Measurements from ENCODE around the gene TRAPPC3L. TPM values are rescaled to one million over a fixed set of nuclear protein-coding genes. Genes with fewer than 3 reads are reported as not detected.

TRAPPC3L gene
- total and polyA plus RNA-seq, 2 of the 8 experiments (the other 6 are each of a cell fraction or from before 2014, with no cell fraction given): not detected

- Histone ChIP-seq H3K79me2 (ENCODE audit: control insufficient read depth in 1 of 2, insufficient read depth in 2 of 2, low read length in 2 of 2) (peaks cover 5 to 44% of the 10 kb centered on the region in 2 experiments; a peak in 3 of 4 replicates), H3K4me2 (ENCODE audit: insufficient read depth in 1 of 2, low read depth in 2 of 2, low read length in 2 of 2) (peak overlapping the region; percentile 74 to 88), H3K23me2 (ENCODE audit: low read depth, low read length) (peaks cover 3% of the 10 kb centered on the region; the same call in 1 of the 2 replicates), H3K36me3 (ENCODE audit: control insufficient read depth in 2 of 4, insufficient read depth in 4 of 4, low read length in 3 of 4) (peaks cover 0 to 2% (median 0%) of the 10 kb centered on the region in 4 experiments; a peak in 2 of 8 replicates), H3K4me3 (ENCODE audit: extremely low read depth in 1 of 4, insufficient read depth in 2 of 4, low read depth in 3 of 4, low read length in 4 of 4) (peak overlapping the region; percentile 73 to 97 (median 83)), H3K4me1 (replicated peaks in 1 of 4; ENCODE audit: control insufficient read depth in 3 of 4, insufficient read depth in 4 of 4, low read length in 3 of 4) (peaks cover 0 to 3% (median 1%) of the 10 kb centered on the region in 4 experiments; a peak in 3 of 7 replicates), H2BK15ac (ENCODE audit: low read length) (no peak overlapping the region), H4K91ac (replicated peaks; ENCODE audit: insufficient read length, low read length) (no peak overlapping the region), H4K5ac (ENCODE audit: insufficient read length, low read depth, low read length) (no peak overlapping the region), H3K56ac (replicated peaks; ENCODE audit: insufficient read length, low read depth, low read length) (peak overlapping the region; percentile 3), H4K20me1 (replicated peaks in 1 of 2; ENCODE audit: control insufficient read depth in 1 of 2, insufficient read depth in 2 of 2, low read length in 2 of 2) (peaks cover 0 to 3% of the 10 kb centered on the region in 2 experiments), H3K9ac (replicated peaks in 1 of 4; ENCODE audit: extremely low read depth in 1 of 4, low read depth in 3 of 4, low read length in 3 of 4) (peak overlapping the region; percentile 75 to 96 (median 84)), H3K27me3 (replicated peaks in 1 of 4; ENCODE audit: control insufficient read depth in 3 of 4, extremely low read depth in 1 of 4, insufficient read depth in 3 of 4, low read length in 3 of 4) (no peaks in the 10 kb centered on the region), H3K27ac (ENCODE audit: low read depth, low read length) (peak overlapping the region; percentile 6; the same call in 1 of the 2 replicates), H3K9me3 (ENCODE audit: insufficient read depth in 2 of 2, low read depth in 1 of 2, low read length in 1 of 2) (no peaks in the 10 kb centered on the region), H2BK12ac (ENCODE audit: low read depth, low read length) (no peak overlapping the region), H2BK120ac (replicated peaks; ENCODE audit: low read depth, low read length) (no peak overlapping the region), H3K4ac (replicated peaks; ENCODE audit: insufficient read length, low read depth, low read length) (no peak overlapping the region), H3K18ac (ENCODE audit: extremely low read depth, low read length) (no peak overlapping the region), H3K79me1 (ENCODE audit: low read depth, low read length) (peaks cover 2% of the 10 kb centered on the region), H2BK5ac (ENCODE audit: low read depth, low read length) (peak overlapping the region; percentile 76), H2AFZ (ENCODE audit: low read length) (peak overlapping the region; percentile 78; the same call in 1 of the 2 replicates), H3K14ac (ENCODE audit: insufficient read length) (no peak overlapping the region), H3K23ac (ENCODE audit: insufficient read length) (no peak overlapping the region), H2AK5ac (ENCODE audit: low read depth, low read length) (no peak overlapping the region), H2BK20ac (ENCODE audit: low read length) (no peak overlapping the region), H4K8ac (ENCODE audit: extremely low read depth, insufficient read depth, low read length) (peak overlapping the region; percentile 54; the same call in 1 of the 2 replicates)
- TF ChIP-seq EP300 (IDR thresholded peaks at IDR 0.05; ENCODE audit: borderline replicate concordance in 1 of 2, low read depth in 2 of 2, low read length in 2 of 2) (no peak), SAP30 (IDR thresholded peaks at IDR 0.05; ENCODE audit: insufficient read depth, insufficient replicate concordance, low read length) (peak; percentile 65)
- WGBS, 2 experiments (ENCODE audit: extremely low coverage in 1 of 2, insufficient coverage in 1 of 2, insufficient read length in 1 of 2, insufficient replicate concordance in 2 of 2, low coverage in 1 of 2, low lambda C conversion rate in 2 of 2, missing lambda C conversion rate in 1 of 2): 3% methylated on average over 12 of the region's 12 CpGs; no CpG with 5 or more reads in 1 of the 2 experiments
- ChIA-PET POLR2A (ENCODE audit: partially characterized antibody) (interaction anchor here (0.8 to 1.7 kb wide), 8 partner anchors 11 to 110 kb away, joined by 3 to 12 read pairs (median 4); partner anchors contain the start of genes CALHM4, KPNA5 and RSPH4A), CTCF (ENCODE audit: partially characterized antibody) (interaction anchor here (0.7 to 5.9 kb wide), 13 partner anchors 11 to 302 kb away, joined by 3 to 59 read pairs (median 4); partner anchors contain the start of gene RSPH4A)
- FAIRE-seq (no peak), DNase-seq (ENCODE audit: low read depth in 1 of 2, low spot score in 2 of 2) (no peak)
Measured at GRCh38 chr6:116571683-116572000, 26.2 kb upstream of the TRAPPC3L start.

Measured in H1 (cell line).